HG03565 (cell line): ENCODE data around the gene MFGE8.

Source experiments
- ATAC-seq: cut with Tn5 transposase; IDR thresholded peaks from one replicate; pipeline ENCODE4 v1.9.1; 2021; ENCODE audit warnings: mild to moderate bottlenecking, moderate library complexity; ENCODE audit not compliant: unreplicated experiment

The MFGE8 gene

DNA sequence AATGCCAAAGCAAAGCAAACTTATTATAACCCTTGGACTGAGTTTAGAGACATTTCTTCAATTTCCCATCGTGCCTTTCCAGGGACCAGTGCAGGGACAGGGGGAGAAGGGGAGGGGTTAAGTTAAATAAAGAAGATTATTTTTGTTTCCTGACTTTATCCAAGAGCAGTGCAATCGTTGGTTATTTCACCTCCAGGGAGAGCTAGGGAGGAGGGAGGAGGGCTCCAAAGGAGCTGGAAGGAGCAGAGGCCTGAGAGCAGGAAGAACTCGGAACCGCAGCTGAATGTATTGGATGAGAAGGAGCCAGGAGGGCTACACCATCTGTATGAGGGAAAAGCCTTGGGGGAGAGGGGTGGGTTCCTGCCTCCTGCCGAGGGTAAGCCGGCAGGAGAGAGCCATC is 38.5 kb downstream of the MFGE8 start:
- no peak for ATAC-seq

DNA sequence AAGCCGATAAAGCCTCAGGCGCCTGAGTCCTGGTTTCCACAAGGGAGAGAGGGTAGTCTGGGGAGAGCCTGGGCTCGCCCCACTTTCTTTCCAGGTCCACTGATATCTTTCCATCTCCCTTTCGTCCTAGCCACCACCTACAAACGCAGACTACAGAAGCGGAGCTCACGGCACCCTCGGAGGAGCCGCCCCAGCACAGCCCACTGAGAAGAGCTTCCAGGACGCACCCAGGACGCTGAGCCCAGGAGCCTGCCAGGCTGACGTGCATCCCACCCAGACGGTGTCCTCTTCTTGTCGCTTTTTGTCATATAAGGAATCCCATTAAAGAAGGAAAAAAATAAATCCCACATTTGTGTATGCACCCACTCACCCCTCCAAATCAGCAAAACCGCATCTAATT is 38.9 kb downstream of the MFGE8 start:
- ATAC-seq, result no peak

DNA sequence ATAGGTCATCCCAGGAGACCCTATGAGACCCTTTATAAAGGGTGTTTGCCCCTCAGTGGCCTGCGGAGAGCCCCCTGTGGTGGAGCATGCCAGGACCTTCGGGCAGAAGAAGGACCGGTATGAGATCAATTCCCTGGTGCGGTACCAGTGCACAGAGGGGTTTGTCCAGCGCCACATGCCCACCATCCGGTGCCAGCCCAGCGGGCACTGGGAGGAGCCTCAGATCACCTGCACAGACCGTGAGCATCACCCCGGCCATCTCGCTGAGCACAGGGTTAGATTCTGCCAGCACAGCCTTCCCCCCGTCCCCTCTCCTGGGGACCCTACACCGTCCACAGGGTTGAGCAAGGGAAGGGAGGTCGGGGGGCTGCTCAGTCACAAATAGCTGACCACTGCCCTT is 39.4 kb downstream of the MFGE8 start:
- ATAC-seq, result no peak

DNA sequence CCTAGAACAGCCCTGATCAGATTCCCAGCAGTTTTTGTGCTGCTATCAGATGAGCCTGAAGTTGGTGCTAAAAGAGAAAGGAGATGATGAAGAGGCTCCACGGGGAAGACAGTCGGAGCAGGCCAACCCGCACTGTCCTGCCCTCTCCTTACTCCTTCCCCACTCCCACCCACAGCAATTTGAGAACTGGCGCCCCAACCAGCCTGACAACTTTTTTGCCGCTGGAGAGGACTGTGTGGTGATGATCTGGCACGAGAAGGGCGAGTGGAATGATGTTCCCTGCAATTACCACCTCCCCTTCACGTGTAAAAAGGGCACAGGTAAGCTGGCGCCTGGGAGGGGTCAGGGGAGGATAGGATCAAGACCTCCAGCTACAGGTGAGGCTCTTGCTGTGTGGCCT is 40.5 kb downstream of the MFGE8 start:
- ATAC-seq, result no peak

DNA sequence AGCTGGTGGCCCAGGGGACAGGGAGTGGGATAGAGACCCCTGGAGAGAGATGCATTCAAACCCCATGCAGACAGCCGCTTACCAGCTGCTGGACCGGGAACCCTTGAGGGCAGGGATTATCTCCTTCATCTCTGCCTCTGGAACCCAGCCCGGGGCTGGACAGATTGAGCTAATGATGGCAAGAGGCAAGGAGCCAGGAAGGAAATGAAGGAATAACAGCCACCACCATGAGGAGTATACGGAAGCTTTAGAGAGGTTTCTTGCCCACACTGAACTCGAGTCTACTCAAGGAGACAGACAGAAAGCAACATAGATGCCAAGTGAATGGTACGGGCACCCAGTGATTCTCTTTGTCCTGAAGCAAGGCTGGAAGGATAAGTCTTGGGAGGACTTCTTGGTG is 41.1 kb downstream of the MFGE8 start:
- ATAC-seq, result no peak

DNA sequence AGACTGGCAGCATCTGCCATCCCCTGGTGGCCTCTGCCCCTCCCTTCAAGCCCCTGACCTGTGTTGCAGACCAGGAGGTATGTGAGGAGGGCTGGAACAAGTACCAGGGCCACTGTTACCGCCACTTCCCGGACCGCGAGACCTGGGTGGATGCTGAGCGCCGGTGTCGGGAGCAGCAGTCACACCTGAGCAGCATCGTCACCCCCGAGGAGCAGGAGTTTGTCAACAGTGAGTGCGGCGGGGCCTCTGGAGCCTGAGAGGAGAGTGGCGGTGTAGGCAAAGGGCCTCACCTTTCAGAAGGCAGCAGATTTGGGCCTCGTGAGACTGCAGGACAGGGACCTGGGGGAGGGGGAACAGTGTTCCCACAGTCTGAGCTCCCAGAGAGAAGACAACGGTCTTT is 41.9 kb downstream of the MFGE8 start:
- ATAC-seq, result no peak

DNA sequence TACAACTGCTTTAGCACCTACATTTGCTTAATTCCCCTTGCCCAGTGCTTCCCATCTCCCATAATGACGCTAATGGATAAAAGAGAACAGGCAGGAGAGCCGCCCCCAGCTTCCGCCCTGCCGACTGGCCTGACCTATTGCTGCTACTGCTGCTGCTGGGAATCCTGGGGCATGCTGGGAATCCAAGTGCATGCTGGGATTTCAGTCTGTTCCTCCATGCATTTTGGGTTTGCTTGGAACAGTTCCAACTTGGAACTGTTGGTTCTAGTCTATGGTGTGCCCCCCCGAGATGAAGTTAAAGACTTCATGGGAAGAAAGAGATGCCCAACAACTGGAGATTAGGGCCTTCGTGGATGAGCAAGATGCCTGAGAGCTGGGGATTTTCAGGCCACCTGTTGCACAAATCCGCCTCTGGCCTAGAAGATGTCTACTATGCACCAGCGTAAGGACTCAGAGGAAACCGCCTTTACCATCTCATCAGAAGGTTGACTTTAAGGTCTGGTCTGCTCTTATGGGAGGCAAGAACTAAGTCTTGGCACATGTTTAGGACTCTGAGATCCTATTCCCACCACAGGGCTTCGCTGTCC is 46.8 kb downstream of the MFGE8 start:
- ATAC-seq, result no peak

DNA sequence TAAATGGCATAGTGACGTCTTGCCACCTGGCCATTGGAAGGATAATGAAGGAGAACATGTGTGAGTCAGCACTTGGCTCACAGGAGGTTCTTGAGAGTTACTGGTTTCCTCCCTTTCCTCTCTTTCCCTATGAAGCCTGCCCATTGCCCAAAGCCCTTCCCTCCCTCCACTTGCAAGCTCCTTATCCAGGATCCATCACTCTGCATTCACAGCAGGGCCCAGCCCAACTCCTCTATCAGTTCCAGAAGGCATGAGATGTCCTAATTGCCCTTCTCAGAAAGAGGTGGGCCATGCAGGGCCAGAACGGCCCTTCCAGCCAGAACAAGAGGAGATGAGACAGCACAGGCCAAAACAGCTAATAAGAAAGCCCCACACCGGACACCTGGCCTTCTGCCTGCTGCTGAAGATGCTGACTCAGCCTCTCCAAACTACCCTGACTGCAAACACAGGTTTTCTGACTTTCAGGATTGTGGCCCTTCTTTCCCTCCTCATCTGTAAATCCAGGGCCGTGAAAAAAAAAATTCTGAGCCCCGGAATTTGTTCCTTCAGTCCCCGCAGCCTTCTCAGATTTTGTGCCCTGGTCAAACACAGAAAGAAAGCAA is 47.6 kb downstream of the MFGE8 start:
- ATAC-seq, result no peak

DNA sequence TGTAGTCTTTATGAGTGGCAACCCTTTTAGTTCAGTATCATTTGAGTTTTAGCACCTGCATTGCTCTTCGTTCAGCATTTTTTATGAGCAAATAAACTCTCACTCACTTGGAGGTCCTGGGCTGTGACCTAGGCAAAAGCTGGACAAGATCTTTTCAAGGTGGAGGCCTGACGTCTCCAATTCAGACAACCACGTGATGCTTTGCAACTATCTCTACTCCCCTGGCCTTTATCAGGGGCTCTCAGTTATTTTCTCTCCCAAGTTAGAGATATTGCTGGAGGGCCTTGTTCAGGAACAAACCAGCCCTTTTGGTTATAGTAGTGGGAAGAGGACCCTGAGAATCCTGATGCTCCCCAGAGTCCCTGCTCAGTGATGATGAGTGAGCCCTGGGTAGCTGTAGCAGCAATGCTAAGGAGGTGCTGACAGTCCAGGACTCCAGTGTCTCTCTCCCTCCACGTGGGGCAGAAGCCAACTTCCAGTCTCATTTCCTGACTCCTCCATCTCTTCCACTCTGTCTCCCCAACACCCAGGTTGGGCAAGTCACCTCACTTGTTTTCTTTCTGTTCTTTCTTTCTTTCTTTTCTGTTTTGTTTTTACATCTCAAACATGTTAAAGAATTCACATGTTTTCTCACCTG is 48.2 kb downstream of the MFGE8 start:
- no peak for ATAC-seq

DNA sequence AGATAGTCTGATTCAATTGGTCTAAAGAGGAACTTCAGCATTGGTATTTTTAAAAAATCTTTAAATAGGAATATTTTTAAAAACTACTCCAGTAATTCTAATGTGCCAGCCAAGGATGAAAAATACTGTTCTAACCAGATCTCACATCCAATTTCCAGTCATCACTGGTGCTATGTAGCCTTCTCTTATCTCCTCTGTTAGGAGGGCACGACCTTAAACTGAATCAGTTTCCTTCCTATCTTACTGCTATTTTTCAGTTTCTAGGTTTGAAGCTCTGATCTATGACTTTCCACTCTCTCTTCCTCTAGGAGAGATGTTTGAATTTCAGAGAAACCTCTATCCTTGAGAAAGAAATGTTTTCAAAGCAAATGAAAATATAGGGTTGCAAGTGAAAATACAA is 49.8 kb downstream of the MFGE8 start:
- no peak for ATAC-seq

DNA sequence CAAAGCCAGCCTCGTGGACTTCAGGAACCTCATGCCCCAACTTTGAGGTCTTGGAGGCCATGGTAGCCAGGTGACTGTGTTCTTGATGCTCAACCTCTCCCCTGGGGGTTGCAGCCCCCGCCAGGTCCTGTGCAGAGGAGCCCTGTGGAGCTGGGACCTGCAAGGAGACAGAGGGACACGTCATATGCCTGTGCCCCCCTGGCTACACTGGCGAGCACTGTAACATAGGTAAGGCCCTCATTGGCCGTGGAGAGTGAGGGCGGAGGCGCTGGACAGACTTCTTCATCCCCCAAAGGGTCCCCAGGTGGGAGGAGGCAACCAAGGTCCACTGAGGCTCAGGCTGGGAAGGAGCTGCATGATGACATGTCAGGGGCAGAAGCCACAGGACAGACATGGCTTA is 53.0 kb downstream of the MFGE8 start:
- no peak for ATAC-seq

DNA sequence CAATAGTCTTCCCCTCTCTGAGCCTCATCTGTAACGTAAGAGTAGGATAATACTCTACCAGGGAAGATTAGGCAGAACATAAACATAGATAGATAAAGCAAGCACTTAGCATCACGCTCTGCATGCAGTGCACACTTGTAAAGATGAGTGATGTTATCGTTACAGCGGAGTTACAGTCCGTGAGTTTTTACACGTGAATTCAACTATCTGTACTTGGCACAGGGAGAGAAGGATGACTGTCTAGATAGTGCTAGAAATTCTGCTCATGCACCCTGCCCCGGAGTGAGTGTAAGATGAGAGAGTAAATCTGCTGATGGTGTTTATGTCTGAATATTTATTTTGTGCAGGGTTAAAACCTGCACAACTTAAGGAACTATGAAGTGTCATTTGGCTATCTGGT is 53.6 kb downstream of the MFGE8 start:
- ATAC-seq, result no peak

DNA sequence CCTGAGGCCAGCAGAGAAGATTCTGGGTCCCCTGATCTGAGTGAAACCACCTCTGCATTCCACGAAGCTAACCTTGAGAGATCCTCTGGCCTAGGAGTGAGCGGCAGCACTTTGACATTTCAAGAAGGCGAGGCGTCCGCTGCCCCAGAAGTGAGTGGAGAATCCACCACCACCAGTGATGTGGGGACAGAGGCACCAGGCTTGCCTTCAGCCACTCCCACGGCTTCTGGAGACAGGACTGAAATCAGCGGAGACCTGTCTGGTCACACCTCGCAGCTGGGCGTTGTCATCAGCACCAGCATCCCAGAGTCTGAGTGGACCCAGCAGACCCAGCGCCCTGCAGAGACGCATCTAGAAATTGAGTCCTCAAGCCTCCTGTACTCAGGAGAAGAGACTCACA is 54.2 kb downstream of the MFGE8 start:
- ATAC-seq, result no peak

DNA sequence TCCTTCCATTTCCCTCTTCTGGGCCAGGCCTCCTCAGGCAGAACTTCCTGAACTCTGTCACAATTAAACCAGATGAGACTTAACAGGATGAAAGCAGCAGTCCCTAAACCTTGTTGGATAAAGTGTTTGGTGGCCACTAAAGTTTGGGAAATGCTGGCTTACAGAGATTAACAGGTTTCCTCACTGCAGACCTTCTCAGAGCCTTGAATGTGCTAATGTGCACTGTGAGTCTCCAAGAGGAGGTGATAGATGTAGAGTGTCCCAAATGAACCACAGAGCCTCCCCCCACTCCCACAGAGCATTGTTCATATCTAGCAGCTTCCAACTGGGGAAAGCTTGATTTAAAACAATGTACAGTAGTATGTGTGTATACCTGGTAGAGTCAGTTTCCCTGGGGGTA is 60.7 kb downstream of the MFGE8 start:
- no peak for ATAC-seq

DNA sequence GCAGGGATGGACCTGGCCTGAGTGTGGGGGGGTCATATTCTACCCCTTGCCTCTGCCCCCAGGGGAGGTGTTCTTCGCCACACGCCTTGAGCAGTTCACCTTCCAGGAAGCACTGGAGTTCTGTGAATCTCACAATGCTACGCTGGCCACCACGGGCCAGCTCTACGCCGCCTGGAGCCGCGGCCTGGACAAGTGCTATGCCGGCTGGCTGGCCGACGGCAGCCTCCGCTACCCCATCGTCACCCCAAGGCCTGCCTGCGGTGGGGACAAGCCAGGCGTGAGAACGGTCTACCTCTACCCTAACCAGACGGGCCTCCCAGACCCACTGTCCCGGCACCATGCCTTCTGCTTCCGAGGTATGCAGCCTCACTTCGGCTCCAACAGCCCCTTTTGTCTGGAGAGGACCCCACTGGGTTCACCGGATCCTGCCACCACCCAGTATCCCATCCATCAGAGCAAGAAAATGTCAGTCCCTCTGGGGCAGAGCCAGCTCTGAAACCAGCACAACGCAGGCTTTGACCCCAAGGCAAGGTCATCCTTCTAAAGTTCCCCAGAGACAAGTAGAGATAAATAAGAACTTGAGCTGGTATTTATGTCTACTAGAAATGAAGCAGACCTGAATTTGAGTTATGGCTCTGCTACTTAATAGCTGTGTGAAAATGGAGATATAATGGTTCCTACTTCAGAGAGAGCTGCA is 63.7 kb downstream of the MFGE8 start:
- ATAC-seq, result no peak
